Esophagus muscularis mucosa (tissue), 4 donors: ENCODE results near the gene DEPP1. TPM values are rescaled to one million over a fixed set of nuclear protein-coding genes. Genes with fewer than 3 reads are reported as not detected.

ENCODE experiments used
- DNase-seq: peaks from one replicate; pipeline ENCODE4 v3.0.0-alpha.2; 2017; ENCODE audit errors: extremely low spot score
- H3K27ac ChIP-seq, 4 donors: fragments of 200-600 bp; sonication (generic); replicated peaks in 1 of 4; 1 replicate in 3 of 4; 2 replicates in 1 of 4; pipeline ENCODE4 v1.5.1; 2016 to 2019; ENCODE audit warnings: mild to moderate bottlenecking in 1 of 4
- H3K27me3 ChIP-seq, 4 donors: fragments of 200-600 bp; sonication (generic); one replicate each; pipeline versions ENCODE4 v1.5.1 to v1.6.0; 2016 to 2019
- H3K36me3 ChIP-seq, 4 donors: fragments of 200-600 bp; sonication (generic); one replicate each; pipeline ENCODE4 v1.5.1; 2016 to 2019
- H3K4me1 ChIP-seq, 4 donors: fragments of 200-600 bp; sonication (generic); one replicate each; pipeline ENCODE4 v1.5.1; 2016 to 2019
- H3K4me3 ChIP-seq, 4 donors: fragments of 200-600 bp; sonication (generic); 1 replicate in 2 of 4; 2 replicates in 2 of 4; pipeline ENCODE4 v1.5.1; 2016 to 2019; ENCODE audit warnings: mild to moderate bottlenecking in 4 of 4, moderate library complexity in 1 of 4
- H3K9me3 ChIP-seq, 4 donors: fragments of 200-600 bp; sonication (generic); 1 replicate in 3 of 4; 2 replicates in 1 of 4; pipeline ENCODE4 v1.5.1; 2016 to 2019
- EP300 ChIP-seq: sonication (generic); formaldehyde crosslinking; IDR thresholded peaks from one replicate; pipeline ENCODE4 v1.6.1; 2017; ENCODE audit warnings: antibody characterized with exemption
- POLR2A ChIP-seq: fragments of 450-650 bp; IDR thresholded peaks from one replicate; pipeline ENCODE4 v1.6.1; 2017; ENCODE audit warnings: antibody characterized with exemption, moderate library complexity, mild to moderate bottlenecking, low read depth
- POLR2AphosphoS5 ChIP-seq, 2 donors: sonication (generic); formaldehyde crosslinking; IDR thresholded peaks; one replicate each; pipeline ENCODE4 v1.6.1; 2017; ENCODE audit warnings: antibody characterized with exemption in 2 of 2
- WGBS: methylation state at CpG from one replicate; pipeline ENCODE4 v1.1.5; 2018; 5-methylcytosine and 5-hydroxymethylcytosine counted together
- intact Hi-C: fragments of 100-400 bp; cut with DNase I; formaldehyde crosslinking; loops from one replicate; pipeline ENCODE4 v1.15.1; 2023
- total RNA-seq, 4 donors: library from RNA; depleted of rRNA; stranded (reverse); fragments of >200 nt; gene quantifications; one replicate each; pipeline versions ENCODE4 v1.1.0 to v1.2.1, GENCODE V29; 2016
- TF ChIP-seq, protein P1 (sequence below), 3 experiments: fragments of 200-600 bp in 2 of 3; fragments of 450-650 bp in 1 of 3; sonication (generic) in 2 of 3; IDR thresholded peaks; one replicate each; pipeline ENCODE4 v1.5.1; 2017 to 2019; ENCODE audit warnings: antibody characterized with exemption in 3 of 3, mild to moderate bottlenecking in 2 of 3, moderate library complexity in 1 of 3

The DEPP1 gene
- total RNA-seq, 4 donors from 2014 or later: 32.0 to 413 (median 126) TPM

DNA sequence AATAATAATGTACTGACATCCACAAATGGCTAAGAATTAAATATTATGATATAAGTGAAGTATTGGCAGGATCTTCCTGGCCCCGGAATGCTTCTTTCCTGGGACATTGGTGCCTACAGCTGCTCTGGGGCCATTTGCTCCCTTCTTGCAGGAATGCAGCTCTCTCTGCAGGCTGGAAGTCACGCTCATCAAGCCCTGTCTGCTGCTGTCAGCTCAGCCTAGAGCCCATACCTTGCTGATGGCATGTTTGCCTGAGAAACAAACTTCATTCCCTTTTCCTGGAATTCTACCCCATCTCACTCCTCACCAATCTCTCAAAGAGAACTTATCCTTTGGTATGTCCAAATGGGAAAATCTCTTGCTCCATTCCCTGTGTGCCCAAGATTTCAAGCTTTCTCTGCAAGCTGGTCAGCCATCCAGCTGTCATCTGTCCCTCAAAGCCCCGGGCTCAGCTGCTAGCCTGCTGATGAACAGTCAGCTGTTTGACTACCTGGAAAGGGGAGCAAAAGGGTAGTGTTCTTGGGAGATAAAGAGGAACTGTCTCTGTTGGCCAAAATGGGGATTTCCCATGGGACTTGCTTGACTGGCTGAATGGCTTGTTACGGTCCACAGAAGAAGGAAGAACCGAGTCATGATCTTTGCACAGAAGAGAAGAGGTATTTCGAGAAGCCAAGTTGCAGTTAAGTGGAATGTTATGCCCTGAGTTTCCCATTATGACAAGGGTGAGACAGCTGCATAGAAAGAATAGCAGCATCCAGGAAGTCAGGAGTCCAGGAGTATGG lies 31.0 kb downstream of the DEPP1 start:
- Histone ChIP-seq H3K27ac (no peak overlapping the region), H3K4me1 (peaks cover 10 to 52% (median 14%) of the 10 kb centered on the region in 4 donors), H3K9me3 (peaks cover 0 to 5% (median 3%) of the 10 kb centered on the region in 4 donors), H3K36me3 (no peaks in the 10 kb centered on the region), H3K4me3 (no peak overlapping the region), H3K27me3 (no peaks in the 10 kb centered on the region)
- 73% methylated on average over 6 of the region's 6 CpGs for WGBS
- no peak for DNase-seq
- no peak for TF ChIP-seq POLR2AphosphoS5 (IDR thresholded peaks at IDR 0.05)
- no peak for TF ChIP-seq POLR2A
- no peak for TF ChIP-seq EP300
- TF ChIP-seq, protein P1, sequence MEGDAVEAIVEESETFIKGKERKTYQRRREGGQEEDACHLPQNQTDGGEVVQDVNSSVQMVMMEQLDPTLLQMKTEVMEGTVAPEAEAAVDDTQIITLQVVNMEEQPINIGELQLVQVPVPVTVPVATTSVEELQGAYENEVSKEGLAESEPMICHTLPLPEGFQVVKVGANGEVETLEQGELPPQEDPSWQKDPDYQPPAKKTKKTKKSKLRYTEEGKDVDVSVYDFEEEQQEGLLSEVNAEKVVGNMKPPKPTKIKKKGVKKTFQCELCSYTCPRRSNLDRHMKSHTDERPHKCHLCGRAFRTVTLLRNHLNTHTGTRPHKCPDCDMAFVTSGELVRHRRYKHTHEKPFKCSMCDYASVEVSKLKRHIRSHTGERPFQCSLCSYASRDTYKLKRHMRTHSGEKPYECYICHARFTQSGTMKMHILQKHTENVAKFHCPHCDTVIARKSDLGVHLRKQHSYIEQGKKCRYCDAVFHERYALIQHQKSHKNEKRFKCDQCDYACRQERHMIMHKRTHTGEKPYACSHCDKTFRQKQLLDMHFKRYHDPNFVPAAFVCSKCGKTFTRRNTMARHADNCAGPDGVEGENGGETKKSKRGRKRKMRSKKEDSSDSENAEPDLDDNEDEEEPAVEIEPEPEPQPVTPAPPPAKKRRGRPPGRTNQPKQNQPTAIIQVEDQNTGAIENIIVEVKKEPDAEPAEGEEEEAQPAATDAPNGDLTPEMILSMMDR (IDR thresholded peaks at IDR 0.05): no peak
- intact Hi-C loops: no loop called here

DNA sequence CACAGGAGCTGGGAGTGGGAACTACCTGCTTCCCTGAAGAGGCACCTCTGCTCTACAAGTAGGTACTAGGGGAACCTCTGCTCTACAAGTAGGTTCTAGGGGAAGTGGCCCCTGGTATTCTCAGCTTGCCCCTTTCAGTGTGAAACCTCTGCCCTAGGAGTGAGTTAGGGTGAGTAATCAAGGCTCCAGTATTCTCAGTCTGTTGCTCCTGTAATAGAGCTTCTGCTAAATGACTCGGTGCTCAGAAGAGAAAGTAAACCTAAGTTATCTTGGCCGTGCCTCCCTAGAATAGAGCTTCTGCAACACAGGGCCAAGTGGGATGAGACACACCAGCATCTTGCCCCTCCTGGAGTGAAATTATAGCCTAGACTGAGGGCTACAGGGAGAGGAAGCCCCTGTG lies 32.4 kb downstream of the DEPP1 start:
- Histone ChIP-seq H3K4me1 (peaks cover 10 to 45% (median 13%) of the 10 kb centered on the region in 4 donors), H3K9me3 (peaks cover 0 to 5% (median 3%) of the 10 kb centered on the region in 4 donors), H3K27ac (no peak overlapping the region), H3K27me3 (no peaks in the 10 kb centered on the region), H3K4me3 (no peak overlapping the region), H3K36me3 (no peaks in the 10 kb centered on the region)
- no peak for TF ChIP-seq POLR2AphosphoS5 (IDR thresholded peaks at IDR 0.05)
- intact Hi-C loops: no loop called here
- WGBS: 49% methylated on average over 2 of the region's 2 CpGs
- DNase-seq: no peak

DNA sequence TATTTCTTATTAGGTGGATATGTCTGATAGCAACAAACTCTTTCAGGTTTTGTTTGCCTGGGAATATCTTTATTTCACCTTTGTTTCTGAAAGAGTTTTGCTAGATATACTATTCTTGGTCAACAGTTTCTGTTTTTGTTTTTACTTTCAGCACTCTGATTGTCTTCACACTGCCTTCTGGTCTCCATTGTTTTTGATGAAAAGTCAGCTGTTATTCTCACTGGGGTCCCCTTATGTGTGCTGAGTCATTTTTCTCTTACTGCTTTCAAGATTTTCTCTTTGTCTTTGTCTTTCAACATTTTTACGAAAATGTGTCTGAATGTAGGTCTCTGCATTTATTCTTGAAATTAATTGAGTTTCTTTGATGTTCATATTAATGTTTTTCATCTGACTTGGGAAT lies 34.3 kb downstream of the DEPP1 start:
- DNase-seq: no peak
- Histone ChIP-seq H3K36me3 (no peaks in the 10 kb centered on the region), H3K4me3 (no peak overlapping the region), H3K27ac (no peak overlapping the region), H3K27me3 (no peaks in the 10 kb centered on the region), H3K9me3 (peaks cover 0 to 5% (median 3%) of the 10 kb centered on the region in 4 donors), H3K4me1 (peaks cover 0 to 32% (median 2%) of the 10 kb centered on the region in 4 donors)
- WGBS: 93% methylated on average over 1 of the region's 1 CpG
- intact Hi-C loops: no loop called here
- TF ChIP-seq POLR2AphosphoS5 (IDR thresholded peaks at IDR 0.05) (no peak), EP300 (no peak), POLR2A (no peak)
- TF ChIP-seq, protein P1 (IDR thresholded peaks at IDR 0.05): no peak

DNA sequence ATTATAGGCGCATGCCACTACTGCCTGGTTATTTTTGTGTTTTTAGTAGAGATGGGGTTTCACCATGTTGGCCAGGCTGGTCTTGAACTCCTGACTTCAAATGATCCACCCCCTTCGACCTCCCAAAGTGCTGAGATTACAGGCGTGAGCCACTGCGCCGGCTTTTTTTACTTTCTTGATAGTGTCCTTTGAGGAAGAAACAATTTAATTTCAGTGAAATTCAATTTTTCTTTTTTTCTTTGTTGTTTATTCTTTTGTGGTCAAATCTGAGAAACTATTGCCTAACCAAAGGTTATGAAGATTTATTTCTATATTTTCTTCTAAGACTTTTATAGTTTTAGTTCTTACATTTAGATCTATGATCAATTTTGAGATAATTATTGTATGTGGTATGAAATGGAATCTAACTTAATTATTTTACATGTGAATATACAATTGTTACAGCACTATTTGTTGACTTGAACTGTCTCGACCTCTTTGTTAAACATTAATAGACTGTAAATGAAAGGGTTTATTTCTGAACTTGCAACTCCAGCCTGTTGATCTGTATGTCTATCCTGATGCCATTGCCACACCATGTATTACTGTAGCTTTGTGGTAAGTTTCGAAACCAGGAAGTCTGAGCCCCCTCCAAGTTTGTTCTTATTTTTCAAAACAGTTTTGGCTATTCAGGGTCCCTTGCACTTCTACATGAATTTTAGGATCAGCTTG lies 38.8 kb downstream of the DEPP1 start:
- TF ChIP-seq POLR2AphosphoS5 (IDR thresholded peaks at IDR 0.05): no peak
- TF ChIP-seq, protein P1 (IDR thresholded peaks at IDR 0.05): no peak
- TF ChIP-seq POLR2A: no peak
- TF ChIP-seq EP300: no peak
- Histone ChIP-seq H3K27me3 (no peaks in the 10 kb centered on the region), H3K9me3 (peaks cover 0 to 5% (median 3%) of the 10 kb centered on the region in 4 donors), H3K36me3 (no peaks in the 10 kb centered on the region), H3K27ac (no peak overlapping the region), H3K4me3 (no peak overlapping the region), H3K4me1 (peaks cover 18 to 25% (median 19%) of the 10 kb centered on the region in 4 donors)
- 88% methylated on average over 7 of the region's 7 CpGs for WGBS
- intact Hi-C loops: no loop called here
- no peak for DNase-seq

DNA sequence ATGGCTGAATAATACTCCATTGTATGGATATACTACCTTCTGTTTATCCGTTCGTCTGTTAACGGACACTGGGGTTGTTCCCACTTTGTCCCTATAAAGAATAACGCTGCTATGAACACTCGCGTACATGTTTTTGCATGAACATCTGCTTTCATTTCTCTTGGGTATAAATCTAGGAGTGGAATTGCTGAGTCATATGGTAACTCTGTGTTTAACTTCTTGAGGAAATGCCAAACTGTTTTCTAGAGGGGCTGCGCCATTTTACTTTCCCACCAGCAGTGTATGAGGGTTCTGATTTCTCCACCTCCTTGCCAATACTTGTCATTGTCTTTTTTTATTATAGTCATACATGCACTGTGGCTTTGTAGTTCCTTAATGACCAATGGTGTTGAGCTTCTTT lies 39.7 kb downstream of the DEPP1 start:
- DNase-seq: no peak
- Histone ChIP-seq H3K4me3 (no peak overlapping the region), H3K27me3 (no peaks in the 10 kb centered on the region), H3K9me3 (no peaks in the 10 kb centered on the region), H3K27ac (no peak overlapping the region), H3K4me1 (peaks cover 25 to 33% (median 27%) of the 10 kb centered on the region in 4 donors), H3K36me3 (no peaks in the 10 kb centered on the region)
- TF ChIP-seq POLR2A (no peak), POLR2AphosphoS5 (IDR thresholded peaks at IDR 0.05) (no peak), EP300 (no peak)
- TF ChIP-seq, protein P1 (IDR thresholded peaks at IDR 0.05): no peak
- 75% methylated on average over 7 of the region's 7 CpGs for WGBS
- intact Hi-C loops: no loop called here
